NCI-H128 (cell line): ENCODE measurements around the gene AOC2.
"Not testable (repeated sequence)": the region's sequence is repeated elsewhere in the genome, so short reads cannot be mapped to it uniquely, and the experiment has no call there.

Experiments used
- DNase-seq: peaks from one replicate; lab custom pipeline; 2025; ENCODE audit not compliant: unreplicated experiment; lab: John Stamatoyannopoulos, UW

Gene AOC2

GRCh38 chr17:42832213-42832933, 12.0 kb upstream of the AOC2 start:
- no peak for DNase-seq

- peak; percentile 50 for DNase-seq
Observed at GRCh38 chr17:42832934-42833766, 11.2 kb upstream of the AOC2 start, which contains the start of gene PSME3. Gene PSME3 (plus strand): TSS chr17:42833397. CDS start chr17:42833632, 235 bp downstream.

GRCh38 chr17:42833767-42834422, 10.5 kb upstream of the AOC2 start:
- DNase-seq = no peak

GRCh38 chr17:42835732-42836131, 8.6 kb upstream of the AOC2 start:
- no peak for DNase-seq

GRCh38 chr17:42841975-42842685, 2.2 kb upstream of the AOC2 start:
- DNase-seq = no peak

- DNase-seq = no peak
Observed at GRCh38 chr17:42843358-42843934, 934 bp upstream of the AOC2 start.

- DNase-seq = no peak
Observed at GRCh38 chr17:42844761-42845555, 578 bp downstream of the AOC2 start.

- no peak for DNase-seq
Observed at GRCh38 chr17:42845556-42845917, 1.2 kb downstream of the AOC2 start.

GRCh38 chr17:42845918-42846593, 1.7 kb downstream of the AOC2 start:
- DNase-seq = no peak

- DNase-seq = no peak
Observed at GRCh38 chr17:42846594-42847280, 2.4 kb downstream of the AOC2 start.

GRCh38 chr17:42848093-42848492, 3.7 kb downstream of the AOC2 start:
- no peak for DNase-seq

GRCh38 chr17:42849031-42849430, 4.7 kb downstream of the AOC2 start:
- no peak for DNase-seq

- DNase-seq = no peak
Observed at GRCh38 chr17:42849451-42850181, 5.2 kb downstream of the AOC2 start.

- DNase-seq = no peak
Observed at GRCh38 chr17:42850954-42851353, 6.6 kb downstream of the AOC2 start, which contains the start of gene AOC3. Gene AOC3 (plus strand): TSS chr17:42851199. CDS start chr17:42851344, 145 bp downstream.

GRCh38 chr17:42851371-42852240, 7.2 kb downstream of the AOC2 start:
- DNase-seq = not testable (repeated sequence)

GRCh38 chr17:42852351-42852750, 8.0 kb downstream of the AOC2 start:
- no peak for DNase-seq

- no peak for DNase-seq
Observed at GRCh38 chr17:42853004-42853403, 8.6 kb downstream of the AOC2 start.
